ENCODE results near the gene TBP.
"Not testable (repeated sequence)": the region's sequence is repeated elsewhere in the genome, so short reads cannot be mapped to it uniquely, and the experiment has no call there.

TBP gene

GRCh38 chr6:170597278-170597677 is 43.1 kb downstream of the TBP start:
- no peak for DNase-seq (ENCODE audit: low read depth)
- H3K4me3 ChIP-seq (ENCODE audit: control insufficient read depth, low read depth, low read length), result no peak overlapping the region
- TF ChIP-seq, protein P1, sequence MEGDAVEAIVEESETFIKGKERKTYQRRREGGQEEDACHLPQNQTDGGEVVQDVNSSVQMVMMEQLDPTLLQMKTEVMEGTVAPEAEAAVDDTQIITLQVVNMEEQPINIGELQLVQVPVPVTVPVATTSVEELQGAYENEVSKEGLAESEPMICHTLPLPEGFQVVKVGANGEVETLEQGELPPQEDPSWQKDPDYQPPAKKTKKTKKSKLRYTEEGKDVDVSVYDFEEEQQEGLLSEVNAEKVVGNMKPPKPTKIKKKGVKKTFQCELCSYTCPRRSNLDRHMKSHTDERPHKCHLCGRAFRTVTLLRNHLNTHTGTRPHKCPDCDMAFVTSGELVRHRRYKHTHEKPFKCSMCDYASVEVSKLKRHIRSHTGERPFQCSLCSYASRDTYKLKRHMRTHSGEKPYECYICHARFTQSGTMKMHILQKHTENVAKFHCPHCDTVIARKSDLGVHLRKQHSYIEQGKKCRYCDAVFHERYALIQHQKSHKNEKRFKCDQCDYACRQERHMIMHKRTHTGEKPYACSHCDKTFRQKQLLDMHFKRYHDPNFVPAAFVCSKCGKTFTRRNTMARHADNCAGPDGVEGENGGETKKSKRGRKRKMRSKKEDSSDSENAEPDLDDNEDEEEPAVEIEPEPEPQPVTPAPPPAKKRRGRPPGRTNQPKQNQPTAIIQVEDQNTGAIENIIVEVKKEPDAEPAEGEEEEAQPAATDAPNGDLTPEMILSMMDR (conservative IDR thresholded peaks at IDR 0.05; ENCODE audit: control insufficient read depth, insufficient read depth, low read depth, low read length), result no peak

DNA sequence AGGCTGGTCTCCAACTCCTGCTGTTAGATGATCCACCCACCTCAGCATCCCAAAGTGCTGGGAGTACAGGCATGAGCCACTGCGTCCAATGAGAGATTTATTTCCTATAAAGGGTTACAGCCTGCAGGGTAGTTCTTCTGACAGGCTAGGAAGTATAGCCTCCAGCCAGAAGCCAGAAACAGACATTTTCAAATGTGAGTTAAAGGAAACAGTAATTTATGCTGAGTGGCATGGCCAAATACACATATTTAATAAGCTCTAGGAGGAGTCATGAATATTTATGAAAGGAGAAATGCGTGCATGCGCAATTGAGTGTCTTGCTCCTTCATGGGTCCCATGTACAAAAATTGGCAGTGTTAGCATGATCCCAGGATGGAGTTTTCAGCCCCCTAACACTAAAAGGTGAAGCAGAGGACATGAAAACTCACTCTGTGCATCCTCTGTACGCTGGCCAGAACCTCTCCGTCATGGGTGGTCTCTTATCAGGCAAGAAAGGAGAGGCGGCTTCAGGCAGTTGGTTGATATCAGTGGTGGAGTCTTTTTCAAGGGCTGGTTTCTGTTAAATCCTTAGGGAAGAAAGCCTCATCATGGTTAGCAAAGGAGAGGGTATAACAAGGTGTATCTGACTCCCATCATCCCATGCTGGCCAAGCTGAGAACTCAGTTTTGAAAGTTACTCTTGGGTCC is 51.5 kb downstream of the TBP start:
- TF ChIP-seq, protein P1 (conservative IDR thresholded peaks at IDR 0.05; ENCODE audit: control insufficient read depth, insufficient read depth, low read depth, low read length), result no peak
- no peak overlapping the region for H3K4me3 ChIP-seq (ENCODE audit: control insufficient read depth, low read depth, low read length)
- DNase-seq (ENCODE audit: low read depth), result no peak

DNA sequence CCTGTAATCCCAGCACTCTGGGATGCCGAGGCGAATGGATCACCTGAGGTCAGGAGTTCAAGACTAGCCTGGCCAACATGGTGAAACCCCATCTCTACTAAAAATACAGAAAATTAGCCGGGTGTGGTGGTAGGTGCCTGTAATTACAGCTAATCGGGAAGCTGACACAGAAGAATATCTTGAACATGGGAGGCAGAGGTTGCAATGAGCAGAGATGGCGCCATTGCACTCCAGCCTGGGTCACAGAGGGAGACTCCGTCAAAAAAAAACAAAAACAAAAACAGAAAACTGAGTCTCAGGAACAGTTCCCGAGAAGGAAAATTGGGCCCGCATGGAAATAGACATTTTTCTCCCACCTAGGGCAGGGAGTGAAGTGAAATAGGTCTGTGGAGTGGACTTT is 55.1 kb downstream of the TBP start:
- H3K4me3 ChIP-seq (ENCODE audit: control insufficient read depth, low read depth, low read length); DNase-seq (ENCODE audit: low read depth): not testable (repeated sequence)

GRCh38 chr6:170612256-170612804 is 58.2 kb downstream of the TBP start:
- not testable (repeated sequence) for DNase-seq (ENCODE audit: low read depth)

DNA sequence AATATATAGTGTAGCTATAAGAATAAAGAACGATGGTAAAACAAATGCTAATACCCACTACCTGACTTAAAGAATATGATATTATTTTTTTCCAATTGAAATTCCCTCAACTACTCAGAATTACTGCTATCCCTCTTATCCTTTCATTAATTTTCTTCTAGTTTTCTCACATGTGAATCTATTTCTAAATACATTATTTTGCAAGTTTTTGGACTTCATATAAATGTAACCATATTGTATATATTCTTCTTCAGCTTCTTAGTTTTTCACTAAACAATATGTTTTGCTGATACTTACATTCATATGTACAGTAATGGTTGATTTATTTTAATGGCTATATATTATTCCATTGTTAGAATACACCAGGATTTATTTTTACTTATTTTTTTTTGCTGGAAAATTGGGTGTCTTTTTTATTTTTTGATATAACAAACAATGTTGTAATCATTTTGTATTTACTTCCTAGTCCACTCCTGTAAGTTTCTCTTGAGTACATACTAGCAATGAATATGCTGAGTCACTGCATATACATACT is 61.9 kb downstream of the TBP start:
- not testable (repeated sequence) for H3K4me3 ChIP-seq (ENCODE audit: control insufficient read depth, low read depth, low read length); DNase-seq (ENCODE audit: low read depth)

More at GRCh38 chr6:170612256-170612804, 58.2 kb downstream of the TBP start:
- not testable (repeated sequence) for H3K4me3 ChIP-seq (ENCODE audit: control insufficient read depth, low read depth, low read length)

All from fibroblast of mammary gland (primary cell).